HG03060 (cell line): ENCODE data around the gene TMEM72.

Experiments
- ATAC-seq: cut with Tn5 transposase; IDR thresholded peaks from one replicate; pipeline ENCODE4 v1.9.1; 2021; ENCODE audit warnings: low read depth, moderate number of reproducible peaks; ENCODE audit not compliant: unreplicated experiment

TMEM72 gene

DNA sequence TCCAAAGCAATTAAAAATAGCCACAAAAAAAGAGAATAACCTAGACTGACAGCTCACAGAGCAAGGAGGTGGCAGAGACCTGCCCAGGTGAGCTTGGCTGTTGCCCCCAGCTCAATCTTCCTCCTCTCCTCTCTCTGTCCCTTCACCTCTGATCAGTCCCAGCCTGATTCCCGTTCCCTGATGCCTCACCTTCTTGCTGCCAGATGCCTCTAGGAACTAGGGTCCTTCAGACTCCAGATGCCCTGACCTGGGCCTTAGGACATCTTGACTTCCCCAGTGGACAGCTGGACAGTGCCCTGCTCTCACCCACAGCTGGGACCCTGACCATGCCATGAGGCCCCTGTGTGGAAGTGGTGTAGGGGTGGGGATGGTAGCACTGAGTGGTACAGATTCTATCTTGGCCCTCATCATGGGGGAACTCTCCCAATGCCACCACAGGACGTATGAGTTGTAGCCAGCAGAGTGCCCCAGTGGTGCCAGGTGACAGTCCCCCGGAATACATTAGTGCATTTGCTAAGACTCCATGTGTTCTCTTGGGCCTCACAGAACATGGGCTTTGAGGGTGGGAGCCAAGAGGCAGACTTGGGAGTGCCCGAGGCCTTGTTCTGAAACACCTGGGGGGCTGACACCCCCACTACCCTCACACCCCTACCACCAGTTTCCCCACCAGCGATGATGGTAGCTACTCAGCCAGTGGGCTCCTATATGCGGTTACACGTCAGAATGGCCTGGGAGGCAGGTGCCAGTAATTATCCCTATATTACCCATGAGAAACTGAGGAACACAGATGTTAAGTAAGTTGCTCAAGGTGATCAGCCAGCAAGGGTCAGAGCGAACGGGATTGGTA, 65.4 kb downstream of the TMEM72 start:
- no peak for ATAC-seq

DNA sequence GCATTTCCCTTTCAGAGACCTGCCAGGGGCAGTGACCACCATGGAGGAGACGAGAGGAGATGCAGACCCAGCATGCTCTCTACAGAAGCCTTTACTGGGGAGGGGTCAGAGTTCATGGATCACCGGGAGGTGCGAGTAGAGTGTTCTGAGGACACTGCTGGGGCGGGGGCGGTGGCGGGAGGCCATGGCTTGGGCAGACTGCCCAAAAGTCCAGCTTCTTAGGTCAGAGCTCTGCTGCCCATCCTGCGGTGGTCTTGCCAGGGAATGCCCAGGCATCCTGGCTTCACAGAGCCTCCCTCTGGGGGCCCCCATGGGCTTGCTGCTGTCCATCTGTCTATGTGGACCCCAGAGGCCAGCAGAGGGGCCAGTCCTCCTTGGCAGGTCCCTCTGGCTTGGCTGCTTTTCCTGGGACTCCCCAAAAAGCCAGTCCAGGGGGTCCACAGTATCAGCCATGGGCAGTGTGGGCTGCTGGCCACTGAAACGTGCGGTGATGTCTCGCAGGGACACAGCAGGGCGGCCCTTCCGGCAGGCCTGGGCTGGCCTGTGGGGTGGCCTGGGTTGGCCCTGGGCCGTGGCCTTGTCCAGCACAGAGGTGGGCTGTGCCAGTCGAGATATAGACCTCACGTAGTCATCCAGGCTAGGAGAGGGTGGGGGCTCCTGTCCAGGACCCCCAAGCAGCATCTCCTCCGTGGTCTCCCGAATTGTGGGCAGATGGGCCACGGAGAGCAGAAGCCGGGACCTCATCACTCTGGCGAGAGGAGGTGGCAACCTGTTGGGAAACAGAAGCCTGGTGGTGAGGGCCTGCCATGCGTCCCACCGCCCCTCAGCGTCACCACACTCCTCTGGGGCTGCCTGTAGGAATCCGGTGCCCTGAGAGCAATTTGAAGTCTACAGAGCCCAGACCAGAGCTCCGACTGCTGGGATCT, 66.4 kb downstream of the TMEM72 start:
- no peak for ATAC-seq

DNA sequence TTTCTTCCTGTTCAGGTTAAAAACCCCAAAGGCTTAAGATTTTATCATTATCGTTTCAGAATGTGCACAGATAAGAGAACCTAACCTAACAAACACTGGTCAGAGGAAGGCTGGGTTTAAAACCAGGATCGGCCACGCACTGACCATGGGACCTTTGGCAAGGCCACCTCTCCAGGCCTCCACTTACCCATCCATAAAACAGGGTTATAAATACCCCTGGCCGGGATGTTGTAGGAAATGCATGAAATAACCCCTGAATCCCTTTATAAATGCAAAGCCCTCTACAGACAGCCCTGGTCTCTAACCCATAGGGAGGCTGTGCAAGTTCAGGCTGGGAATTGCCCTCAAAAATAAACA, 67.1 kb downstream of the TMEM72 start:
- ATAC-seq, result no peak

DNA sequence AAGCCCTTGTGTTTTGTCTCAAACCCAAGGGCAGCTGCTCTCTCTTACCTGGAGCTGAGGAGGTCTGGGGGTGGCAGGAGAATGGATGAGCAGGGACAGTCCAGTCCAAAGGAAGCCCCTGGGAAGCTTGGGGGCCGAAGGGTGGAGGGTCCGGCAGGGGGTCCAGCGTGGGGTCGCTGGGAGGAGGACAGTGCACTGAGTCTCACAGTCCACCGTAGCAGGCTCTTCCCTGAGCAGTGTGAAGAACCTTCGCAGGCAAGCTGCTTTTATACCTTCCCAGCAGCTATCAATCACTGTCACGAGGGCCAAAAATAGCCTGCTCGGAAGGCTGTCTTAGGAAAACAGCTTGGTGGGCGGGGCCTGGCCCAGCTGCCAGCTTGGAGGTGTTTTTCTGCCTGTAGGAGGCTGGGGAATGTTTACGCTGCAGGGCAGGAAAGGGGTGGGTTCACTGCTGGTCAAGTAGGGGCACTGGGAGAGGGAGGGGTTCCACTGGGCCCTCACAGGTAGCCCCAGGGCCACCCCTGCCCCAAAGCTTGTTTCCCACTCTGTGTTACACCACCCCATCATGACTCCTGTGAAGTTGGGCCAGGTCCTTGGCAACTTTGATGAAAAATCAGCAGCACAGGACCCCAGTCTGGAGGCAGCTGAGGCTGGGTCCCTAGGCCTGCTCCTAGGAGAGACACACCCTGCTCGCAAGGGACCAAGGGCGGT, 67.6 kb downstream of the TMEM72 start, which contains the start of gene DEPP1:
Gene DEPP1 (minus strand): TSS at position 240 of the 711 bp plus-strand sequence. CDS start 779 bp downstream, outside the sequence.
- ATAC-seq, result no peak

DNA sequence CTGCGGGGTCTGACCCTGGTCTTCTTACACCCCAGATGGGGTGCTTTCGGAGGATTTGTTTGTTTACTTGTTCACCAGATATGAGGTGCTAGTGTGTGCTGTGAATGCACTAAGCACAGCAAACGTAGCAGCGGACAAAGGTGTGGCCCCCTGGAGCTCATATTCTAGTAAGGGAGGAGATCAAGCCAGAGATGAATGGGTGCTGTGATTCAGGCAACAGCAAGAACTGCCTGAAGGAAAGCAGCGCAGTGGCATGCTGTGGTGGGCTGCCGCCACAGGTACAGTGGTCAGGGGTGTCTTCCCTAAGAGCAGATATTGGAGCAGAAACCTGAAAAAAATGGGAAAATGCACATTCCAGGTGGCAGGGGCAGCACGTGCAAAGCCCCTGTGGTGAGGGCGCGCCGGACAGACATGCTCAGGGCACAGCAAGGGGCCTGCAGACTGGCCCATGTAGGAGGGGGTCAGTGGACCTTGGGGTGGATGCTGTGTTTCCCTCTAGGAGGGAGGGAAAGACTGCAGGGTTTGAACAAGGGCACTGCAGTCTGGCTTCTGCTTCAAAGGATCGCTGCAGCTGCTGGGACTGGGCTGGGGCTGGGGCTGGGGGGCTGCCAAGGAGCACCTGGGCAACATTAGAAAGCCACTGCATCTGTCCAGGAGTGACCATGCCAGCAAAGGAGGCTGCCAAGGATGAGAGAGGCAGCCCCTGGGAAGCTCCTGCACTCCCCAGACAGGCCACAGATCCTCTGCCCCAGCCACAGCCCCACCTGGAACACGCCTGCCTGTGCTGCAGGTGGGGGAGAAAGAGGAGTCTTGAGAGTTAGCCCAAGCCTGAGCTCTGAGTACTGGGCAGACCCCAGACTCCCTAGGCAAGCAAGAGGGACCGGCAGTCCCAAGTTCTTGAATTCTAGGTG, 68.4 kb downstream of the TMEM72 start:
- no peak for ATAC-seq

DNA sequence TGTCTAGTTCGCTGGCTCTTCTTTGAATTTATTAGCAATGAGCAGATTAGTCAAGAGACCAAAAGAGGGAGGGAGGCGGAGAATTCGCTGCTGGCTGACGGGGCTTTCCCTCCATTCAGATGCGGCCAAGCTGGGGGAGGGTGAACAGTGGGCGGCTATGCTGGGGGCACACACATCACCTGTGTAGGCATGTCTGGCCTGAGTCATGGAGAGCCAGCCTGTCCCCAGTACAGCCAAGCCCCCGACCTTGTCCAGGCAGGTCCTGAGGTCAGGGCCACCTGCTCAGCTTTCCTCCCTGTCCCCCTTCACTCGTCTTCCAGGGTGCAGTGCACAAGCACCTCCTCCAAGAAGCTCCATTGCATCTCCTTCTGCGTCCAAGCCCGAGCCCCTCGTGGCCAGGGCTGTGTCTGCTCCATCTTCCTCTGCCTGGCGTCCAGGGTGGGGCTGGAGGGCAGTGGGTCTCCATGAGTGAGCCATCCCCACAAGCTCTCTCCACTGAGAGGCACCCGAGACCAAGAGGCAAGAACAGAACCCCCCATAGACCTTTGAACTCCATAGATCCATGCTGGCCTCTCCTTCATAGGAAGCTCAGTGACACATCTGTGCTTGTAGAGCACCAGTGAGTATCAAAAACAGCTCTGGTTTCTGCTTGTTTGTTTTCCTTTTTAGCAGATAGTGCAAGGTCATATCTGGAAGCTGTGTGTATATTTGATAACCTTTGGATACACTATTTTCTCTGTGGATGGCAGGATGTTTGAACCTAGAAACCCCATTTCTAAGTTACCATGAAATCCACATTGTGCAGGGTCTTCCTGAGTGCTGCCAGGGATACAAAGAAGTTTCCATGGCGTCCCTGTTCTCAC, 69.4 kb downstream of the TMEM72 start:
- ATAC-seq, result no peak

DNA sequence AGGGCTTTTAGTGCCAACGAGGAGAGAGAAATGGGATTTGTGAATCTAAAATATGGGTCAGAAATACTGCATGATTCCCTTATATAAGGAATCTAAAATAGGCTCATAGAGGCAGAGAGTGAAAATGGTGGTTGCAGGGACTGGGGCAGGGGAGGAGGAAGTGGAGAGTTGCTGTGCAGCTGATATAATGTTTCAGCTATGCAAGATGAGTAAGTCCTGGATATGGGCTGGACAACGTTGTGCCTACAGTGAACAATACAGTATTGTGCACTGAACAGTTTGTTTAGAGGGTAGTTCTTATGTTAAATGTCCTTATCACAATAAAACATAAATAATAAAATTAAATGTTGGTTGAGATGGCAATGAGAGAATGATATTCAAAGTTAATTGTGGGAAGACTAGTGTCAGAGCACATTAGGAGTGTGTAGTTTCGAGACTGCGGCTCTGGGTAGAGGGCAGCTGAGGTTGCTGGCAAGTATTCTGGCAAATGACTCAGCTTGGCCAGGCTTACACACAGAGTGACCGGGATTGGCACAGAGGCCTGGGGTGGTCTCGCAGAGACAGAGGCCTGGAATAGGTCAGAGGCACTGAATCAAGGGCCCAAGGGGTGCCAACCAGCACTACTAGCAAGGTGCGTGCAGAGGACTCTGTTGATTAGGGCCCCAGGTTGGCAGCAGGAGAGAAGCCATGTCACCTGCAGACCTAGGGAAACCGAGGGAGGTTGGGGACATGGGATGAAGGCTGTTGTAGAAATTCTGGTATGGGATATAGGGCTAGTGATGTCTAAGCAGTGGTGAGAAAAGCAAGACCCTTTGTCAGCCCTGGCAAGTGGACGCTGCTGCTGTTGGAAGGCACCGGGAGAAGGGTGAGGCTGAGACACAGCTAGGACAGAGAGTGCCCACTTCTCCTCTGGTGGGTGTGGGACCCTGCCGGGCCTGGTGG, 70.3 kb downstream of the TMEM72 start:
- ATAC-seq, result no peak

DNA sequence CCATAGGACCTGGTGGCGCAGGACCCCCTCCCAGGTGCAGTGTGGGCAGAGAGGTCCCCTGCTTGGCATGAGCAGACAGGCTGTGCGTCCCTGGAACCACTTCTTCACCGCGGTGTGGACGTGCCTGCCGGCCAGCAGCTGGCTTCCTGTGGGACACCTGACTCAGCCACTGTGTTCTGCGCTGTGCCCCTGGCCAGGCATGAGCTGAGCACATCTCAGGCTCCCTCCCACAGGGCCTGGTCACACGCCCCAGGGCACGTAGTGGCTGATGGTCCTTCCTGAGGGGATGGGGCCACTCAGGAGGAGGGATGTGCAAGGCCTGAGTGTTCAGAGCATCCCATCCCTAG, 71.0 kb downstream of the TMEM72 start:
- no peak for ATAC-seq

DNA sequence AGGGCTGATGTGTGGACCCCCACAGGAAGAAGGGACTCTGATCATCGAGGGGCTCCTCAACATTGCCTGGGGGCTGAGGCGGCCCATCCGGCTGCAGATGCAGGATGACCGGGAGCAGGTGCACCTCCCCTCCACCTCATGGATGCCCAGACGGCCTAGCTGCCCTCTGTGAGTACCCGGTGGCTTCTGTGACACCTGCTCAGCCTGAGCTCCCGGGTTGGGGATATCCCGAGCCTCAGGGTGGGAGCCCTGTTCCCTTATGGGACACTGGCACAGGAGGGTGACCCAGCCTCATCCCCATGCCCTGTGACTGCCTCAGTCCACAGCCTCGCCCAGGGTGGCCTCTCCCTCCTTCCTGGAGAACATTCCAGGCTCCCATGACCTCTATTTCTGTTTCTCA, 71.4 kb downstream of the TMEM72 start:
- ATAC-seq, result no peak

DNA sequence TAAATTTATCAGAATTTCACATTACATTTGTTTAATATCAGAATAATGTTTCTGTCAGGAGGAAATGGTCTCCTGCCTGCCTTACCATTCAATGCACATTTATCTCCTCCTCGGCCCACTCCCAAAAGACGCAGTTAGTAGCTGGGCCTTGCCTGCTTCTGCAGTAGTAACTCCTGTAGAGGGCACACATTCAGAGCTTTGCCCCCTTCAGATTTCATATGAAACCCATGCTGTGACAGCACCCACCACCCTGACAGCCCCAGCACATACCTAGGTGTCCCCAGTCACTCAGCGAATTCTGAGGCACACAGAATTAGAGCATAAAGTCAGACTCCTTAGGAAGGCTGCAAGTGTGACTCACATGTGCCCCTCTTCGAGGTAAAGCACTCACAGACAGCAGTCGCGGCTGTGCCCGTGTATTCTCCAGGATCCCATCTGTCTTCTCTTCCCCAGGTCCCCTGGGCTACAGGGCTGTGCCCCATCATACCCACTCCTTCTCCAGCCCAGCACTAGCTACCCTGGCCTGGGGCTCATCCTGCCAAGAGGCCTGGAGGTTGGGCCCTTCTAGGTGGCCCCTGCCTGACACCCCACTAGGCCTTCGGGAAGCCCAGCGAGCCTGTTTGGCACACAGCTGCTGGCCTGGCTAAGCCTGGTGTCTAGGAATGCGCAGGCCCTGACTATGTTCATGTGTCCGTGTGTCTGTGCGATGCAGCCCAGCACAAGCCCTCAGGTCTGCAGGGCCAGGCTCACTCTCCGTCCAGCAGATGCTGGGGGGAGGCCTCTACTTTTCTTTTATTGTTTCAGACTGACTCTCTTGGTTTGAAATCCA, 72.1 kb downstream of the TMEM72 start:
- no peak for ATAC-seq

DNA sequence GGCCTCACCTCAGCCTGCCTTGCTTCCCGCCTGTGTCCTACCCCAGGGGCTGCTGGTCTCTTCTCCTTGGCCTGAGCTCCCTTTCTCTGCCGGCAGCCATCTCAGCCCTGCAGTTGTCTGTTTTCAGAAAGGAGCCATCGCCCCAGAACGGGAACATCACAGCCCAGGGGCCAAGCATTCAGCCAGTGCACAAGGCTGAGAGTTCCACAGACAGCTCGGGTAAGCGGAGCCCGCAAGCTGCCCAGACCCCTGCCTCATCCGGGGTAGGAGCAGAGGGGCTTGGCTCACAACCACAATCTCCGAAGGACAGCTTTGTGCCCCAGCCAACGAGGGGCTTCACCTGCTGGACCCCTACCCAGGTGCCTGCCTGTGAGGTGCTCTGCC, 72.8 kb downstream of the TMEM72 start:
- ATAC-seq, result no peak

DNA sequence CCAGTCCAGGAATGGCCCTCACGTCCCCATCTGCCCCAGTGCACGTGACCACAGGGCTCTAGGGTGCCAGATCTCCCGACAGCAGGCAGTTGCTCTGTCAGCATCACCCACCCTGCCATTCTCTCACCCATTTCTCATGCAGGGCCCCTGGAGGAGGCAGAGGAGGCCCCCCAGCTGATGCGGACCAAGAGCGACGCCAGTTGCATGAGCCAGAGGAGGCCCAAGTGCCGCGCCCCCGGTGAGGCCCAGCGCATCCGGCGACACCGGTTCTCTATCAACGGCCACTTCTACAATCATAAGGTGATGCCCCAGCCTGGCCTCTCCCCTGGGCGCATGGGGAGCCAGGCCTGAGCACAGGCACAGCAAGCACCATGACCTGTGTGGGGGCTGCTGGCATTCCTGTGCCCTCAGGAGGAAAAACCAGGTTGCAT, 73.5 kb downstream of the TMEM72 start:
- ATAC-seq, result no peak

DNA sequence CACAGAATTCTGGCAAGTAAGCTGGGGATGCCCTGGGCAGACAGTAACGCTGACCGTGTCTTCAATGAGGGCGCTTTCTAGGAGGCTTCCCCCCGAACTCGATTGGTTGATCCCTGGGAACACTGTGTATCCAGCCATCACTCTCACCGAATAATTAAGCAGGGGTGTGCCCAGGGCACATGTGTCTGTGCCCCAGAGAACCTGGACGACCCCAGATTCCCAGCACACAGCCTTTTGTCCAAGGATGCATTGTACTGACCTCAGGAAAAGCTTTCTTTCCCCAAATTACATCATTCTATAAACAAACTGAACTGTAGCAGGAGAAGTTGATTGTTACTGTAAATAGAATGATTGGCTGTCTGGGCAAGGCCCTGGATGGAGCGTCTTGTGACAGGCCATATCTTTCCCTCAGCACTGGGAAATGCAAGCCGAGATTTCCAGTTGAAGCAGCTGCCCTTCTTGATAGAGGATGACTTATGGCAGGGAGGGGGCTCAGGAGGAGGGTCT, 74.1 kb downstream of the TMEM72 start:
- ATAC-seq, result no peak

DNA sequence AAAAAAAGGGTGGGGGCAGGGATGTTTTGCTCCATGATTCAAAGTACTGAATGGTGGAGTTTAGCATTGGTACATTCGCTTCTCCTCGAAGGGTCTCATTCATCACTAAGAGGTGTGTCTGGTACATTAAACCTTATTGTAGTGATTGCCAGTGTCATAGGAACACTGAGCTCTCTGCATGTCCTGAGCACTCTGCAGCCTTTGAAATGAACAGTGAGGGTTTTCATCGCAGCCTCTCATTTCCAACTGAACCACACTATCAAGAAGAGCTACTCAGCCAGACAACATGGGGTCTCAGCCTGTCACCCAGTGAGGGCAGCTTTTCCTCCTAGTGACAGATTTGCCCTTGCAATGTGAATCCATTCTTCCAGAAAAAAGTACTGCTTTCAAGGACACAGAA, 75.0 kb downstream of the TMEM72 start:
- no peak for ATAC-seq
